Stimulated activated CD4-positive, alpha-beta T cell treated with anti-CD3 and anti-CD28 coated beads, Interleukin-4, amount 100 ng/mL, for 4 hours (primary cell): ENCODE results near the gene MACROD1.

ENCODE experiments used
- DNase-seq, 2 experiments: peaks; one replicate each; pipeline ENCODE4 v3.0.0-alpha.2; 2020

MACROD1 gene, protein sequence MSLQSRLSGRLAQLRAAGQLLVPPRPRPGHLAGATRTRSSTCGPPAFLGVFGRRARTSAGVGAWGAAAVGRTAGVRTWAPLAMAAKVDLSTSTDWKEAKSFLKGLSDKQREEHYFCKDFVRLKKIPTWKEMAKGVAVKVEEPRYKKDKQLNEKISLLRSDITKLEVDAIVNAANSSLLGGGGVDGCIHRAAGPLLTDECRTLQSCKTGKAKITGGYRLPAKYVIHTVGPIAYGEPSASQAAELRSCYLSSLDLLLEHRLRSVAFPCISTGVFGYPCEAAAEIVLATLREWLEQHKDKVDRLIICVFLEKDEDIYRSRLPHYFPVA

DNA sequence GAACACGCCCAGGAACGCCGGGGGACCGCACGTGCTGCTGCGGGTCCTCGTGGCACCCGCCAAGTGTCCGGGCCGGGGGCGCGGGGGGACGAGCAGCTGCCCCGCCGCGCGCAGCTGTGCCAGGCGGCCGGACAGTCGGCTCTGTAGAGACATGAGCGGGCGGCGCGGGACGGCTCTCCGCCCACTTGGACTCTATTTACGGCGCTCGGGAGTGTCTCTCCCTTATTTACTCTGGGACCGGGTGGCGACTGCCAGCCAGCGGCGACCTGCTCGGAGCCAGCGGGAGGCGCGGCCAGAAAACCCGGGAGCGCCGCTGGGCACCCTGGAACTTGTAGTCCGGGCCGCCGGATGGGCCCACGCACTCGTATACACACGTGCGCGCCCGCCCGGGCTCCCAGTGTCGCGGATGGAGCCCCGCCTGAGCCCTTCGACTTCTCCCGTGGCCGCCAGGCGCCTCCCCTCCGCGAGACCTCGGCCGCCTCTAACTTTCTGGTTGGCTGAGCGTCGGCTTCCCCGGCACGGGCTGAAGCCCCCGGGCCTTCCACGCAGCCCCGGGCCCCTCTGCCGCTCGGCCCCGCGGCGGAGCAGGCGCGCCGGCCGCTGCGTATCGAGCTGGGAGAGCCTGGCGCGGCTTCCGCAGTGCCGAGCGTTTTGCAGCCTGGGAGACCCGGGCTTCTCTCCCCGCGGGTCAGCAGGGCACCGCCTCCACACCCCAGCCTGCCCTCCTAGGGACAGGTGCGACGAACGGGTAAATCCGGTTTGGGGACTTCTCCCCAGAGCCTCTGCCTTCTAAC is at the start of gene MACROD1:
MACROD1 (minus strand) TSS at position 272 of the 794 bp plus-strand sequence; CDS start at position 153, 119 bp downstream.
- DNase-seq: peak; percentile 84 to 85

DNA sequence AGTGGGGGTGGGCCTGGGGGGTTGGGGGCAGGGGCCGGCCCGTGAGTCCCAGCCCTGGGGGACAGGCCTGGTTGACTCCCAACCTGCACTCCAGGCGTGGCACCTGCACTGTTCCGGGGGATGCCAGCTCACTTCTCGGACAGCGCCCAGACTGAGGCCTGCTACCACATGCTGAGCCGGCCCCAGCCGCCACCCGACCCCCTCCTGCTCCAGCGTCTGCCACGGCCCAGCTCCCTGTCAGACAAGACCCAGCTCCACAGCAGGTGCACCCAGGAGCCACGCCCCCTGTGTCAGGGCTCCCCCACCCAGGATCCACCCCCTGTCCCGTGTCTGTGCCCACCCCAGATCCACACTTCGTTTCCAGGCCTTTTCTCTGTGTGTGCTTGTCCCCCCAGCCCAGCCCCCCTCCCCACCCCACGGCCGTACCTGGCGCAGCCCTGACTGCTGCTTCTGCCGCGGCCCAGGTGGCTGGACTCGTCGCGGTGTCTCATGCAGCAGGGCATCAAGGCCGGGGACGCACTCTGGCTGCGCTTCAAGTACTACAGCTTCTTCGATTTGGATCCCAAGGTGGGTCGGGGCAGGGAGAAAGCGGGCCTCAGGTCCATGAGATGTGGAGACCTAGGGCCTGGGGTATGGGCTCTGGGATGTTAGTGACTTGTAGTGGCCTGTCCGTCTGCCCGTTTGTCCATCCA is 45.4 kb upstream of the MACROD1 start:
- DNase-seq: no peak

DNA sequence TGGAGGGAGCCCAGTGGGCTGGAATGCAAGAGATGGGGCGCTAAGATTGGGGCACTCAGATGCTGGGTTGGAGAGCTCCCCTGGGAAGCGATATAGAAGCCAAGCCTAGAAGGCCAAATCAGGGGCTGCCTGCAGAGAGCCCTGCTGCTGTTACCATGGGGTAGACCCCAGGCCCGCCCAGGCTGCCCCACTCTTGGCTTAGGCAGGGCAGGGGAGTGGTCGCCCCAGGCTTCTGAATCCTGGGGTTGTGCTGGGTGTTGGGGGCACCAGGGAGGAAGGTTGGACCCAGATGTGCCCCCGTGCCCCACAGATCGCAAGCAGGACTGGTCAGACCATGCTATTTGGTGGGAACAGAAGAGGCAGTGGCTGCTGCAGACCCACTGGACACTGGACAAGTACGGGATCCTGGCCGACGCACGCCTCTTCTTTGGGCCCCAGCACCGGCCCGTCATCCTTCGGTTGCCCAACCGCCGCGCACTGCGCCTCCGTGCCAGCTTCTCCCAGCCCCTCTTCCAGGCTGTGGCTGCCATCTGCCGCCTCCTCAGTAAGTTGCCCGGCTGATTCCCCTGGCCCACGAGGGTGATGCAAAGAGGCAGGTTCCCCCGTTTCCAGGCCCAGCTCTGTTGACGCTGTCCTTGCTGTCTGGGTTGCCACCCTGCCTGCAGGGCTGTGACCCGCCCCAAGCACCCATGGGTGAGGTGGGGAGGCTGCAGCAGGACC is 44.5 kb upstream of the MACROD1 start:
- no peak for DNase-seq

DNA sequence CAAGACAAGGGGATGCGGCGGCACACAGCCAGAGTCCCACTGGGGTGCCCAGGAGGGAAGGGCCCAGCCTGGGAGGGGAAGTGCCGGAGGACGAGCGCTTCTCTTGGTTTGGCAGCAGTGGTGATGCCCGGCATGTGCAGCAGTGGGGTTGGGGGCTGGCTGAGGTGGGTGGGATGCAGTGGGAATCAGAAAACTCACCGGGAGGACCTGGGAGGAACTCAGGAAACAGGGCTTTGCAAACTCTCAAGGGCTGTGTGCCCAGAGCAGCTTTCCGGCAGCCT is 43.6 kb upstream of the MACROD1 start:
- no peak for DNase-seq

DNA sequence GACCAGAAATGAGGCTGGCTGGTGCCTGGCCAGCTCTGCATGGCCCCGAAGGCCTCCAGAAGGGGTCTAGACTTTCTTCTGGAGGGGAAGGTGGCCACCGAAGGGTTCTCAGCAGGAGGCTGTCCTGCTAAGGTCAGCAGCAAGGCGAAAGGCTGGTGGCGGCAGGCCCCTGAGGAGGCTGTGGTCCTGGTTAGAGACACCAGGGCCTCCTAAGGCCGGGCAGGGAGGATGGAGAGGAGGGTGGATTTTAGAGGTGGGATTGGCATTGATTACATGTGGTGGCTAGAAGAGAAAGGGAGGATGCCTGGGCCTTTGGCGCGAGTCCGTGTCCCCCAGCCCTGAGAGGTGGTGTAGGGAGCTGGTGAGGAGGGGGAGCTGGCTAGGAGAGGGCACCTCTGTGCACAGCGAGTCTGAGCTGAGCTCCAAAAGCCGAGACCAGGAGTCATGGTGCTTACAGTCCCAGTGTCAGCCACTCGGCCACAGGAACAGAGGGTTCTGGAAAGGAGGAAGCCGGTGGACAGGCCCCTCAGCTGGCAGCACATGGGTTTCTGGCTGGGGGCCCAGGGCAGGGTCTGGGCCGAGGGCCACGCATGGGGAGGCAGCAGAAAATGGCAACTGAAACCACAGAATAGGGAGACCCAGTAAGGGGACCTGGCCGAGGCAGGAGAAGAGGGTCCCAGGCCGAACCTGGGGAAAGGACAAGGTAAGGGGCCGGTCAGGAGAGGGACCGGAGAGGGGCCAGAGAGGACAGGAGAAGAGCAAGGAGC is 43.1 kb upstream of the MACROD1 start:
- DNase-seq: no peak

DNA sequence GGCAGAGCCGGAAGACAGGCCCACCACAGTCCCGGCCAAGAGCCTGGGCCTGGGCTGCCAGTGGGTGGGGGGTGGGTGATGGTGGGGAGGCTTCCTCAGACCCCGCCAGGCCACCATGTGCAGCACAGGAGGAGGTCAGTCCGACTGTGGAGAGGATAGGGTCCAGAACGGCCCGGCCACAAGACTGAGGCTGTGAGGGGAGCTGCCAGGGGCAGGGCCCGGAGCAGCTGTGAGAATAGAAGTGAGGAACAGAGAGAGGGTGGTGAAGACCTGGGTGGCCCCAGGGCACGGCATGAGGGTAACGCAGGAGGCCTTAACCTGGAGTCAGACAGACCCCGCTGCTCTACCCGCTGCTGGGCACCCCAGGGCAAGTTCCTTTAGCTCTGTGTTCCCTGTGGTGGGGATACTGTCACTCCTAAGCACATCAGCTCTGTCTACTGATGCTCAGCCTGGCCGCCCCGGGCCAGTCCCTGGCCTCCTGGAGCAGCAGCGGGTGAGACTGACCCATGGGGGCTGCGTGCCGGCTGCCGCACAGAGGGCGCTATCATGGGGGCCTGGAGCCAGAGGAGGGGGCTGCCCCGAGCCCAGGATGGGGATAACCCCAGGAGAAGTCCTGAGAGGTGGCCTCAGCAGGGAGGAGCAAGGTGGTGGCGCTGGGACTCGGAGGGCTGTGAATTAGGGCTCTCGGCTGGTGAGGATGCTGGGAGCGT is 42.3 kb upstream of the MACROD1 start:
- no peak for DNase-seq

DNA sequence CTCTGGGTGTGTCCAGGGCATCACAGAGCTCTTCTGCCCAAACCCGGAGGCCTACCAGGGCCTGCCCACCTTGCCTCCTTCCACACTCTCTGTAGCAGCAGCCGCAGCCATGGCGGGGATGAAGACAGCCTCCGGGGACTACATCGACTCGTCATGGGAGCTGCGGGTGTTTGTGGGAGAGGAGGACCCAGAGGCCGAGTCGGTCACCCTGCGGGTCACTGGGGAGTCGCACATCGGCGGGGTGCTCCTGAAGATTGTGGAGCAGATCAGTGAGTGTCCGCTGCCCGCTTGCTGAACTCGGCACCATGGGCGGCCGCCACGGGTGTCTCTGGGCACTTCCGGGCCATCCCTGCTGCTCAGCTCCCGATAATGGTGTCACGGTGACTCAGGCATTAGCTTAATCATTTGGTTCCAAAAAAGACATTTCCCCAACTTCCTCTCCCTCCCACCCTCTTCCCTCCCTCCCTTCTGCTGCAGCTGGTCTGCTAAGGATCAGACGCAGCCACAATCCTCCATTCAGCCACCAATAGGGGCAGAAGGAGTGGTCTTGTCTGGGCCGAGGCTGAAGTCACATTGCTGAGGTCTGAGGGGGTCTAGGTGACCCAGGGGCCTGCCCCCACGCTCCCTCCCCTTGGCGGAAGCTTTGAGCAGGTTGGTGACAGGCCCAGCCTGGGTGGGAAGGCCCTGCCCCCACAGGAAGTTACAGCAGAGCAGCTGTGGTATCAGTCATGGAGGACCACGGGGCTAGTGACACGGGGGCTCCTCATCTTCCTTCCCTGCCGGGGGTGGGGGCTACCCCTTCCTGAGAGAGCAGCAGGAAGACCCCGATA is 41.6 kb upstream of the MACROD1 start:
- peak; percentile 75 to 89 for DNase-seq

DNA sequence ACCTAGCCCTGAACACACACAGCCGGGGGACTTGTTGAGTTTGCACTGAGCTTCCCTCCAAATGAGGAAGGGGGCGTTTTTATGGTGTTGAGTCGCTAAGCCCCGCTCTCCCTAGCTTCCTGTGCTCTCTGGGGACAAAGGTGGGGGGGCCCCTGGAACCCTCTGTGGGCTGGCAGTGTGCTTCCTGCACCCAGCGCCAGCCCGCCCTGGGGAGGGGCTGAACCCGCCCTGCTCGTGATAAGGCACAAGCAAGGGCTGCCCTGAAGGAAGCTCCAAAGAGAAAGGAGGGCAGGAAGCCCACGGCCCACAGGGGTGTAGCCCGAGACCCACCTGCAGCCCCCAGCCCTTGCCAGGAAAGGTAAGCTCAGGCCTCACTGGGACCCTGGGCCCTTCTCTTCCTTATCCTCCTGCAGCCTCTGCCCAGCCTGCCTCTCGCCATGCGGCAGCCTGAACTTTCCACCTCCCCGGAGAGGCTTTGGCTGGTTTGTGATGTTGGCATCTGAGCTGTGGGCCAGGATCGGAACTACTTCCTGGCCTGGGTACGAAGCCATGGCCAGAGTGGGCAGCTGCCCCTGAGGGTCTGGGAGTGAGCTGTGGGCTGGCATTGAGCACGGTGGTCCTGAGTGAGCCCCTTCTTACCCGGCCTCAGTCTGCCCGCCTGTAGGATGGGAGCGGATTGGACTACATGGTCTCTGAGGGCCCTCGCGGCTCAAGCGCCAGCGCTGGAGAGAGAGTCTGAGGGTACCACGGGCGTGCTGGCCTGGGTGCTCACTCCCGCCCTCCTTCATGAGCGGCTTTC is 40.7 kb upstream of the MACROD1 start, which contains the start of gene FERMT3:
FERMT3 (plus strand) TSS at position 265 of the 799 bp plus-strand sequence. CDS start 644 bp downstream, outside the sequence.
- peak; percentile 78 to 82 for DNase-seq

DNA sequence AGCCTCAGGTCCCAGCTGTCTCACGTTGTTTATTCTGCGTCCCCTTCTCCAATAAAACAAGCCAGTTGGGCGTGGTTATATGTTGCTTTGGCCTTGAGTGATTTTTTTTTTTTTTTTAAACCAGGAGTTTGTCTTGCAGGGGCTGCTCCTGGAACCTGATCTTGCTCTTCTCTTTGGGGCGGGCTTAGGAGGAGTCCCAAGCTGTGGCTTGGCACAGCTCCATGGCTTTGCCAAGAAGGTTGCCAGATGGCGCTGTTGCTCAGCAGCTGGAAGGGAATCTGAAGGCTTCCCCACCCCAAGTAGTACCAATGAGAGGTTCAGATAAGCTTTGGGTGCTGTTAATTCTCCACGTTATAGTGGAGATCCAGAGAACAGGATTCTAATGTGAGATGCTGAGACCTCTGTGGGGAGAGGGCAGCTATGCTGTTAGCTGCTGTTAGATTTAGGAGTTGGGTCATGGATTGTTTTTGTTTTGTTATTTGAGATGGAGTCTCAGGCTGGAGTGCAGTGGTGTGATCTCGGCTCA is 38.6 kb upstream of the MACROD1 start:
- peak; percentile 67 to 81 for DNase-seq

DNA sequence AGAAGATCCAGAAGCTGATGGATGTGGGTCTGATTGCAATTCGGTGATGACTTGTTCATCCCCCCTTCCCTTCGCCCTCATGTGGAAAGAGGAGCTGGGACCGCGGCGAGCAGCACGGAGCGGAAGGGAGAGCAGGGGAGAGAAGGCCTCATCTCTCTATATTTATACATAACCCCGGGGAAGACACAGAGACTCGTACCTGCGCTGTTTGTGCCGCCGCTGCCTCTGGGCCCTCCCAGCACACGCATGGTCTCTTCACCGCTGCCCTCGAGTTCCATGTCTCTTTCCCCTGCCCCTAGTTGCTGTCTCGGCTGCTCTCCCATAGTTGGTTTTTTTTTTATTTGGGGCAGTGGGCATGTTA is 38.1 kb upstream of the MACROD1 start:
- no peak for DNase-seq

DNA sequence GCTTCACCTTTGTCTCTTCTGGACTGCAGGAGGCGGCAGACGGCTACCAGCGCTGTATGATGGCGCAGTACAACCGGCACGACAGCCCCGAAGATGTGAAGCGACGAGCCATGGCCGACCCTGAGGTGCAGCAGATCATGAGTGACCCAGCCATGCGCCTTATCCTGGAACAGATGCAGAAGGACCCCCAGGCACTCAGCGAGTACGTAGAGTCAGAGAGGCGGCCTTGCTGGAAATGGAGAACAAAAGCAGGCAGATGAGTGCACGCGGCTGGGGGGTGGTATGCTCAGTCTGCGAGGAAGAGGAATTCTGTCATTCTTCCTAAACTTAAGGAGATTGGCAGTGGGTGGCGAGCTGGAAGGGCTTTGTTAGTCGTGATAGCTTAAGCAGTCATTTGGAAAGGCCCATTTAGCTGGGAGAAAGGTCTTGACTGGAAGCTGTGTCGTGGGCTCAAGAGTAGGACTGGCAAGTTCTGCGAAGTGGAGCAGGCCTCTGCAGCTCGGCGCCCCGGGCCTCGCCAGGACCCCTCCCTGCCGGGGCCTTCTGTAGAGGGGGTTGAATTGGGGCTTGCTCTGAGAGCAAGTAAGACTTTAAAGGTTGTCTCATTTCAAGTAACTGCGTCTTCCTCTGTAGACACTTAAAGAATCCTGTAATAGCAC is 37.6 kb upstream of the MACROD1 start:
- DNase-seq: no peak

DNA sequence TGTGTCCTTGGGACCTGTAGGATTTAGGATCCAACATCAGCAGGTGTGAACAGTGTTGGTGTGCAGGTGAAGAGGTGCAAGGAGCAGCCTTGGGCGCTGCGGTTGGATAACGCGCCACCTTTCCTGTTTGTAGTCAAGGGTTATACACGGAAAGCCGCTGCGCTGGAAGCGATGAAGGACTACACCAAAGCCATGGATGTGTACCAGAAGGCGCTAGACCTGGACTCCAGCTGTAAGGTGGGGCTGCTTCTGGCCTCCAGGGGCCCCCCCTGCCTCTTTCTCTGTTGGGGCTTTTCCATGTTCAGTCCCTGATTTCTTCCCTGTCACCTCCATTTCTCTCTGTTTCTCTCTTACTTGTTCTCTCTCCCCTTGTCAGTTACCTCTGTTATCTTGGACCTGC is 37.1 kb upstream of the MACROD1 start:
- DNase-seq: no peak

DNA sequence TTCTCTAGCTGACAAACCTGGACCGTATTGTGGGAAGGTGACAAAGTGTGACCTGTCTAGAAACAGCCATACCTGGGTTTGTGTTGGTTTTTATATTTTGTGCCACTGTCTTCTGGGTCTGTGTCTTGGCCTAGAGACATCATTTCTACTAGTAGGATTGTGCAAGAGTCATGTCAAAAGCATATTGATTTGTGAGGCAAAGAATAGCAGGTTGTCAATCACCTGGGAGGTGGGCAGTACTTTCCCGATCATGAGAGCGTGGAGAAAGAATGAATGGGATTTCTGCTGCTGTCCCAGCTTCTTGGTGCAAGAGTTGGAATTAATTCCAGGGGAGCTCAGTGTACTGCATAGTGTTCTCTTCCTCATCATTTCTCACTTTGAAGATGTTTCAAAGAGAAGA is 35.6 kb upstream of the MACROD1 start:
- DNase-seq: no peak

DNA sequence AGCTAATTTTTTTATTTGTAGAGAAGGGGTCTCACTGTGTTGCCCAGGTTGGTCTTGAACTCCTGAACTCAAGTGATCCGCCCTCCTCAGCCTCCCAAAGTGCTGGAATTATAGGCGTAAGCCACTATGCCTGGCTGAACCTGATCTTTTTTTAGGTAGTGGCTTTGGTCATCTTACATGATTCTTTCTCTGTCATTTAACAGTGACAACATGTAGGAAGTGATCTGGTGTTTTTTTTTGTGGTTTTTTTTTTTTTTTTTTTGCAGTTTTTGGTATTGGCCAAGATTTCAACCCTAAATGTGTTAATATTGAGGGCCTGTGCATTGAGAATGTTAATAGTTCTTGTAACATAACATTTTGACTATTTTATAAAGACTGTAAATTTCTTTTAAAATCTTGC is 32.6 kb upstream of the MACROD1 start:
- DNase-seq: no peak

DNA sequence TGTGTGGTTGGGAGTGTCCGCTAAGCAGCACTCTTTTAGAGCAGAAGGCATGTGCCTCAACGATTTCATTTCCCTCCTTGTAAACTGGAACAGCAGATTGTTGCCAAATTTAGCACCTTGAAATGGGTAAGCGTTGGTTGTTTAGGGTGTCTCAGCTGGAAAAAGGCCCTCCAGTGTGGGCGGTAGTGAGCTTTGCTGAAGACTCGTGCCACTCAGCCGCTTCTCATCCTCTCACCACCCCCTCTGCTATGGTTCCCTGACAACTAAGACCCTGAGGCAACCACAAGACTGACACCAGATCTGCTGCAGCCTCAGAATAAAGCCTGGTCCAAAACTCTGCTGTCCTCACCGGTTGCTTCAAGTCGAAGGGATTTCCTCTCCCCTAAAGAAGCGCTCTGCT is 30.7 kb upstream of the MACROD1 start:
- no peak for DNase-seq

DNA sequence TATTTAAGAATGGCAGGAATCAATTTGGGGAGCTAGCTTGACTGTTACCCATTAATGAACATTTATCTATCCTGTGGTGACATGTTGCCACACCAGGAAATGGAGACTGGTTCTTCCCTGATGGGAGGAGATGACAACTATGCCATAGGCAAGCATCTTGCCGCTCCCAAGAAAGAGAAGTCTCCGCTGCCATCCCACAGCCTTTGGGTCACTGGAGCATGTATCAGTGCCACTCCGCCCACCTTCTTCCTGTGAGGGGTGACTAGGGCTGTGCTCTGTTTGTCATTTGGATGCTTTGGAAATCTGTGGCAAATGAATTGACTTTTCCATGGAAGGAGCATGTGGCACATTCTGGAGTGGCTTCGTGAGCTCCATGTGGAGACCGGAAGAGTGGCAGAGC is 26.5 kb upstream of the MACROD1 start:
- DNase-seq: no peak

DNA sequence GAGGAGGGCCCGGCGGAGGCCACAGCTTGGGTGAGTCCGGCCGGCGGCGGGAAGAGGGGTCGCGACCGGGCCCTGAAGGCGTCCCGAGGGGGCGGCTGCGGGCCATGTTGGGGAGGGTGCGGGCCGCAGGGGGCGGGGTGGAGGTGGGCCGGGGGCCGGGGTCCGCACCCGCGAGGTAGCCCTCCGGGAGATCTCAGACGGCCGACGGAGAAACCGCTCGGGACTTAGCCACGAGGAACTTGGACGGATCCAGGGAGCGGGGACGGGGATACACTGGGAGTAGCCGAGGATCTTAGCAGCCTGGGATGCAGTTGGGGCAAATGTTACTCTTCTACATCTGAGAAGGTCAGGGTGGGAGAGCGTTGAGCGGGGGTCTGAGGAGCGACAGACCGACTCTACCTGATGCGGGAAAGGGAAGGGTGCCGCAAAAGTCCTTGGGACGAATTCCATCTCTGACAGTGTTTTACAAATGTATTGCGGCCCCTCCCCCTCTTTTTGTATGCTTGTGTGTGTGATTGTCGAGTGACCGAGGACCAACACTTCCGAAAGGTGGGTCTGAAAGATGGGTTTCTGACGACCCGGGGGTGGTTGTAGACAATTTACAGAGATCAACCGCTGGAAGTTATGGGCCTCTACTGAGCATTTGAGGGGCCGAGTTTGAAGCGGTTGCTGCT is 20.7 kb upstream of the MACROD1 start:
- DNase-seq: peak in 1 of 2 experiments; percentile 25

DNA sequence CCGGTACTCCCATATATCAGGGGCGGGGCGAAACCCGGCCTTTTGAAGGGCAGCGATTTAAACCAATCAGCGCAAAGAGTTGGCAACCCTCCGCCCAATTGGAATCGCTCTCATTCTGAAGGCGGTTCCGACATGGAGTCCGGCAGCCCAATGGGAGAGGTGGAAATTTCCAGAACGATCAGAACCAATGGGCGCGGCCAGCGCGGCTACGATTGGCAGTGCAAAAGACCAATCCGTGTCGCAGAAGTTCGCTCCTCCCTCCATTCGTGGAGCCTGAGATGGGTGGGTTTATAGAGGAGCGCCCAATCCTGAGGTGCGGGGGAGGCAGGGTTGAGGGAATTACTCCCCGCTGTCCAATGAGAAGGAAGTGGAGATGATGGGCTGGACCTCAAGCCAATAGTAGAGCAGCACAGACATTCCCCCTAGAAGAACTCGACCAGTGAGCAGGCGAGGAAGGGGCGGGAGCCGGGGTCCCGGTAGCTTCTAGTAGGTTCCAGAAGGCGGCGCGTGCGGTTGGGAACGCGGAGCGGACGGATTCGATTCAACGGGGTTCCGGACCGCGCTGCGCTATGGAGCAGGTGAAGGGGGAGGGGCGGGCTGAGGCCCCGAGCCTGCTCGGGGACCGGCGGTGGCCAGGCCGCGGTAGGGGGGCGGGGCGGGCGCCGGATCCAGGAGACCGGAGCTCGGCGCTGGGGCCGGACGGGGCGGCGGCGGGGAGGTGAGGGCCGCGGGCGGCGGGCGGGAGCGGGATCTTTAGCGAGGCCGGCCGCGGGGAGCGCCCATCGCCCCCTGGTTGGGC is 20.0 kb upstream of the MACROD1 start, which contains the start of gene STIP1:
STIP1 (plus strand) TSS at position 479 of the 799 bp plus-strand sequence; CDS start at position 570, 91 bp downstream.
- DNase-seq: peak; percentile 97 to 99
